Stimulated activated CD8-positive, alpha-beta memory T cell treated with anti-CD3 and anti-CD28 coated beads, Interleukin-4, amount 100 ng/mL, for 1 hour (primary cell): ENCODE results near the gene PRR9.

ENCODE experiments used
- DNase-seq, 2 donors: peaks; one replicate each; pipeline ENCODE4 v3.0.0-alpha.2; 2020; ENCODE audit warnings: low read depth in 2 of 2, low spot score in 1 of 2

Gene PRR9

DNA sequence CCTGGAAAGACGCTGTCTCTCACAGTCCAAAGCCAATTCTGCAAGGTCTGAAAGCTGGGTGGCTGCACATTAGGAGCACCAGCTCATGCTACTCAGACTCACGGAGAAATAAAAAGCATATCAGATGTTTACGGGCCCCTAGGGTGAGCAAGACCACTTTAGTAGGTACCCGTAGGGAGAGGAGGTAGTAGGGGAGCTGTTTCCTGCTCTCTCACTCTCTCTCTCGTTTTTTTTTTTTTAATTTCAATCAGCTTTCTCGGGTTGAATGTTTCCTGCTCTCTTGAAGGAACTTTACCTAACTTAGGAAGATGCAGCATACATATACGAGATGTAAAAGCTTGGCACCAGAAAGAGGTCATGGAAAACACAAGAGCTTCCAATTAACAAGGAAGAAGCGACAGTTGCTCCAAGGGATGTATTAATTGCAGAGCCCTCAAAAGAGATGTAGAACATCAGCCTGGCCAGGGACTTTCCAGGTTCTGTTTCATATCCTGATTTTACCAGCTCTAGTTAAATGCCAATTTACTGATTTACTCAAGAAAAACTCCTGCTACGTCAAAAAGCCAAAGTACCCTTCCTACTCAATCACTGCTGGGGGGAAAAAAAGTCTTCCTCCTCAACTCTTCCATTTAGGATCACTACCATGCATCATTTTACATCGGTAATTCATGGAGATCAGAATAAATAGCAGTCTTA lies 45.2 kb downstream of the PRR9 start:
- no peak for DNase-seq

DNA sequence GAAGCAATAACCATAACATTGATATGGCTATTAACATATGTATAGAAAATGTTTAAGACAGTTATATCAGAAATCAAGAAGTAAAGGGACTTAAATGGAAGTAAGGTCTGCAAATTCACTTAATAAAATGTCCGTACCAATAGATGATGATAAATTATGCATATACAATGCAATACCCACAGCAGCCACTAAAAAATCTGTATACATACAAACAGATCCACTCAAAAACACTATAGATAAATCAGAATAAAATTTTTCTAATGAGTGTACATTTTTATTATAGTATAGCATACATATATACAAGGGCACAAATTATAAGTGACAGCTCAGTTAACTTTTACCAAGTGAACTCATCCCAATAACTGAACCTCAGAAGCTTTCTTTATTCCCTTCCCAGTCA lies 48.1 kb downstream of the PRR9 start:
- no peak for DNase-seq
